ENCODE data around the gene PSORS1C2.
A peak's percentile ranks its signal among the peaks of the same experiment; 100 is the strongest.

PSORS1C2 gene

DNA sequence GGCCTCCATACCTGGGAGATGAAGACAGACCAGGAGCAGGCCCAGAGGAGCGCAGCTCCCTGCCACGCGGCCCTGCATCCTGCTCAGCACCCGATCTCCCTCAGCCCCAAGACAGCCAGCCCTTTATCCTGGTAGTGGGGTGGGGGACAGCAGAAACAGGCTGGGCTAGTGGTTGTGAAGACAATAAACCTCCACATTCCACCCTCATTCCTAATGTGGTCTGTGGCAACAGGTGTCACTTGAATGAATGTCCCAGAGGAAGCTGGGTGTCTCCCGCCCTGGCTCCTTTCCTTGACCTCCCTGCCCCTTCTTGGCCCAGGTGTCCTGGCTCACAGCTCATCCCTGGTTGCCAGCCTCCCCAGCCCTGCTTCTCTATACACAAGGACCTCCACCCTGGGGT is 26.4 kb downstream of the PSORS1C2 start, which contains the start of gene C6orf15:
Gene C6orf15 (minus strand): TSS at position 98 of the 400 bp plus-strand sequence. CDS start 20 bp downstream, at position 78.
- no peak for DNase-seq

DNA sequence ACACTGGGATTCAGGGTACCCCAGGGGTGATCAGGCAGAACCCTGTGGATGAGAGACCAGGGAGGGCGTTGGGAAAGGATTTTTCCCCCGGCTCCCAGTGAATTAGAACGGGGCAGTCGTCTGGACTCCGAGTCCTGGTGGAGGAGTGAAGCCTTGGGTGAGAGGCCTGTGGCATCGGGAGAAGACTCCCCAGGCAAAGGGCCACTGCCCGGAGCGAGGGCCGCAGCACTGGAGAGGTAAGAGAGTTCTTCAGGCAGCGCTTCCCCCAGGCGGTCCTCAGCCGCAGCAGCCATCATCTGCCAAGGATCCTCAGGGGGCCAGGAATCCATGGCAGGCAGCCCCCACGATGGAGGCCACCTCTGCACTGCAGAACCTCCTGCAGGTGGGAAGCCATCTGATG is 27.2 kb downstream of the PSORS1C2 start:
- DNase-seq = no peak

DNA sequence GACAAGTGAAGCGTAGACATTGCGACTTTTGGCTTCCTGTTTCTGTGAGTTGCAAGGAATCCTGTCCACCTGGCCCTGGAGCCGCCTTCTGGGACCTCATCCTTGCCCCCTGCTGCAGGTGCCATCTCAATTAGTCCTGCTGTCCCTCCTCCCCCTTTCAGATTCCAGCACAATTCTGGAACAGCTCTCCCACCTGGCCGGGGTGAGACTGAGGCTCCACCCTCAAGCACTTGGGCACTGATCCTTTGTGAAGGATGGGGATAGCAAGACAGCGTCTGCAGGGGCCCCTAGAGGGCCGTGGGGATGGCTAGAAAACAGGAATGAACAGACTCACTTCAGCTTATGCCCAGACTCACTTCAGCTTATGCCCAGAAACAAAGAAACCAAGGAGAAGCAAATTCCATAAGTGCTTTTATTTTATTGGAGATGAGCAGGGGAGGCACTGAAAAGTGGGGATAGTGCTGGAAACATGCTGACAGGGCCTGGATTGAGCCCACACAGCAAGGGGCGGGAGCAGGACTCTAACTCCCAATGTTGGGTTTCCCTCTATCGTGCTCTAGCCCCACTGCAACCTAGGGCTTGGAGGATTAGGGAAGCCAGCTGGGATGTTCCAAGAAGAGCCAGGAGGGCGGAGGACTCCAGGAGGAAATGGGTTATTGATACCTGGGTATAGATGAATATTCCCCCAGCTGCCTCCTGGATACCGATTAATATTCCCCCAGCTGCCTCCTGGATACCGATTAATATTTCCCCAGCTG is 27.9 kb downstream of the PSORS1C2 start:
- no peak for DNase-seq

DNA sequence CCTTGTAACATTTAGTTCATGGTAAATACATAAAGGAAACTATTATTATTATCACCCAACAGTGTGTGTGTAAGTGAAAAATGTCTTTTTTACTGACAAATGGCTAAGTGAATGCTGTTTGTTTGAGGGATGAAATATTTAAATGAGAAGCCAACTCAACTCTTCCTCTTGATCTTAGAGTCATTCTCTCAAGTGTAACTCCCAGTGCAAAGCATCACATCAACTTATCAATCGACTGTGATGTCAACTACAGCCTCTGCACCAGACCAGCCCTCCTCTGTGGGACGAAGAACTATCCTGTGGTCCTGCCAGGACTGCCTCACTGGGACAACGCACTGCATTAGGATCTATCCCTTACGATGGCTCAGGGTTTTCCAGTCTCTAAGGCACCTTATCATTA is 31.8 kb downstream of the PSORS1C2 start:
- no peak for DNase-seq

DNA sequence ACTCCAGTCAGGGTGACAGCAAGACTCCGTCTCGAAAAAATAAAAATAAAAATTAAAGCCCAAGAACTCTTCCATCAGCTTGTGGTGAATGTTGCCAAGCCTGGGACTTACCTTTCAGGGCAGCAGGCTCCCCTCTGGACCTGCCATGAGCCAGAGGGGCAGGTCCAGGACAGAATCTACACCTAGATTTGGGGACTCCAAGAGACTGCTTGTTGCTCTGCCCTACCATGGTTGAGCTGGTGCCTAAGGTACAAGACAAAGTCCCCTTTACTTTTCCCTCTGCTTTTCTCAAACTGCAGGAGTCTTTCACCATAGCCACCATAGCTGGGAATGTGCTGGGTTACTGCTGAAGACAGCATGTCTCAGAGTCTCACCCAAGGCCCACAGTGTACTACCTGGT is 35.7 kb downstream of the PSORS1C2 start:
- DNase-seq = no peak

DNA sequence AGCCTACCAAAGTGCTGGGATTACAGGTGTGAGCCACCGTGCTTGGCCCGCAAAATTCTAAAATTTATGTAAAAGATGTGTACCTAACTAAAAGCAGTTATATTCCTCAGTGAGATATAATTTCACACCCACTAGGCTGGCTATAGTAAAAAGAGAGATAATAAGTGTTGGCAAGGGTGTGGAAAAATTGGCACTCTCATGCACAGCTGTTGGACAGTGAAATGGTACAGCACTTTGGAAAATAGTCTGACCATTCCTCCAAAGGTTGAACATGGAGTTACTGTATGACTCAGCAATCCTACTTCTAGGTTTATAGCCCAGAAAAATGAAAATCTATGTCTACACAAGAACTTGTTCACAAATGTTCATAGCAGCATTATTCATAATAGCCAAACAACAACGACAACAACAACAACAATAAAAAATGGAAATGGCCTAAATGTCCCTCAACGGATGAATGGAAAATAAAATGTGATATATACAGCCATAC is 40.4 kb downstream of the PSORS1C2 start:
- DNase-seq = no peak

DNA sequence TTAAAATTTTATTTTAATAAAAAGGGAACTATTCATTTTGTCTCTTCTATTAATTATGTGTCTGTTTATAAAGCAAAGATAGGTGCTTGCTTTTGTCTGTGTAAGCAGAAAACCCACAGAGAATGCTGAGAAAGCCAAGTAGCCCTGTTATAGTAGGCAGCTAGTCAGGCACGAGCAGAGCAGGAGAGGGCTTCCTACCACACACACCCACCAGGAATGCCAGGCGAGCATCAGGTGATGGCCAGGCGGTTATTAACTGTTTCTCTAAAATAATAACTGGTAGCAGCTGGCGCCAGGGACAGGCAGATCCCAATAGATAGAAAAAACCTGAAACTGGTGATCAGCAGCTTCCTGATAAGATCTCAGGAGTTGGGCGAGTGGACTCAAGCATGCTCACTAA is 42.2 kb downstream of the PSORS1C2 start:
- no peak for DNase-seq

DNA sequence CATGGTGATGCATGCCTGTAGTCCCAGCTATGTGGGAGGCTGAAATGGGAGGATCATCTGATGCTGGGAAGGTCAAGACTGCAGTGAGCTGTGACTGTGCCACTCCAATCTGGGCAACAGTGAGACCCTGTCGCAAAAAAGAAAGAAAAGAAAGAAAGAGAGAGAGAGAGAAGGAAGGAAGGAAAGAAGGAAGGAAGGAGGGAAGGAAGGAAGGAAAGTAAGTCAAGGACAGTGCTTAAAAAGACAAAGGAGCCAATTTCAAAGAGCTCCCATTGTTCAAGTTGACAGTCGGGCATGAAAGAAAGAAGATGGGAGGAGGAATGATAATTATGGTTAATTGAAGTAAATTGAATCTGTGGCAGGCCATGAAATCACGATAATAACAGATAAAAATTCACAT is 42.7 kb downstream of the PSORS1C2 start:
- no peak for DNase-seq

DNA sequence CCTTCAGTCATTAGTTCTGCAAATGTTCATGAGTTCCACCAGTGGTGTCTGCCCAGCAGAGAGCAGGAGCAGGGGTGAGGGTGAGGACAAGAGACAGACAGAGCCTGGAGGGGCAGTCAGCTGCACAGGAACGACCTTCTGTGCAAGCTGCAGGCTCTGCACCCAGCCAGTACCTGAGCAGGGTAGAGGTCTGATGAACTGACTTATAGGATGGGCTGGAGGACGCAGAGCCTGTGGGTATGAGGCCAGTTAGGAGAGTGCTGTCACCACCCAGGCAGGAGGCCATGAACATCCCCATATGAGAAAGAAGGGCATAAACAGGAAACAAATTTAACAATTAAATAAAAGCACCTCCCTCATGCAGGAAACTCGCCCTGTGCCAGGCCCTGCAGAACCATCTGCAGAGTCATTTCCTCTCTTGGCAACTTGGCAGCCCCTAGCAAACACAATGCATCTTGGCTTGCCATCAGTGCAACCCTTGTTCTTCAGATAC is 44.4 kb downstream of the PSORS1C2 start:
- peak; percentile 44 to 50 for DNase-seq

DNA sequence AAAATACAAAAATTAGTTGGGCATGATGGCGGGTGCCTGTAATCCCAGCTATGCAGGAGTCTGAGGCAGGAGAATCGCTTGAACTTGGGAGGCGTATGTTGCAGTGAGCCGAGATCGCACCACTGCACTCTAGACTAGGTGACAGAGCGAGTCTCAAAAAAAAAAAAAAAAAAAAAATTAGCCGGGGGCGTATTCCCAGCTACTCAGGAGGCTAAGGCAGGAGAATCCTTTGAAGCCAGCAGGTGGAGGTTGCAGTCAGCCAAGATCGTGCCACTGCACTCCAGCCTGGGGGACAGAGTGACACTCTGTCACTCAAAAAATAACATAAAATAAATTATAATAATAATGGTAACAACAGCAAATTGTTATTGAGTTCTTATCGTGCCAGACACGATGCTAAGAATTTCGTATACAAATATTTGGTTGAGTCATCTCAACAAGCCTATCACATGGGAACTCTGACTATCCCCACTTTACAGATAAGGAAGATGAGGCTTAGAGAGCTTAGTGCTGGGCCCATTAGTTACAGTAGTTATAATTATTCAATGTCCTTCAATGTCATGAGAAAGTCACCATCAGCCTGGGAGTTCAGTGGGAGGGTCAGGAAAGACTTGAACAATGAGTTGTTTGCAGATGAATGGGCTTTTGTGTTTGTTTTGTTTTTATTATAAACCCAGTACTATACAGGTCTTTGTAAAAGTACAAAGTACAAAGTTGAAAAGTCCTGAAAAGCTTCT is 45.9 kb downstream of the PSORS1C2 start:
- DNase-seq = no peak

DNA sequence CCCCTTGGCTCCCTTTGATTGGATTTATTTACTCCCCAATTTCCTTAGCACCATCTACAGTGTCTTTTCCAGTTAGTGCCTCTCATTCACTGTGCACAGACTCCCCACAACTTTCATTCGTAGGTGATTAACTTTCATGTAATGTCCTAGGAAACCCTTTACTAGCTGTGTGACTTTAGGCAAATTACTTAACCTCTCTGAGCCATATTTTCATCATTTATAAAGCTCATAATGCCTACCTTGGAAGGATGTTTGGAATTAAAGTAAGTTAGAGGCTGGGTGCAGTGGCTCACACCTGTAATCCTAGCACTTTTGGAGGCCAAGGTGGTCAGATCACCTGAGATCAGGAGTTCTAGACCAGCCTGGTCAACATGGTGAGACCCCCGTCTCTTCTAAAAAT is 46.6 kb downstream of the PSORS1C2 start:
- DNase-seq = no peak

DNA sequence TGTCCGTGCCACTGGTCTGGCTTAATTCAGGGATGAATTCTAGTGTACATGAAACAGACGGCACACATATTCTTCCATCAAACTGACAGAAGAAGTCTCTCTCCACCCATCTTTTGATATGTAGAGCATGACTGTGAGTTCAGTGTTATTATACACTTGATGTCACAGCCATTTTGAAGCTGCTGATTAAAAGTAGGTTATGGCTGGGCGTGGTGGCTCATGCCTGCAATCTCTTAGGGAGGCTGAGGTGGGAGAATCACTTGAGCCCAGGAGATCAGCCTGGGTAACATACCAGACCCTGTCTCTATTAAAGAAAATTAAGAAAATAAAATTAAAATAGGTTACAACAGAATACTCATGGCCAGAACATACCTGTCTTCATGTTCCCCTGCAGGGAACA is 47.2 kb downstream of the PSORS1C2 start:
- DNase-seq = no peak

DNA sequence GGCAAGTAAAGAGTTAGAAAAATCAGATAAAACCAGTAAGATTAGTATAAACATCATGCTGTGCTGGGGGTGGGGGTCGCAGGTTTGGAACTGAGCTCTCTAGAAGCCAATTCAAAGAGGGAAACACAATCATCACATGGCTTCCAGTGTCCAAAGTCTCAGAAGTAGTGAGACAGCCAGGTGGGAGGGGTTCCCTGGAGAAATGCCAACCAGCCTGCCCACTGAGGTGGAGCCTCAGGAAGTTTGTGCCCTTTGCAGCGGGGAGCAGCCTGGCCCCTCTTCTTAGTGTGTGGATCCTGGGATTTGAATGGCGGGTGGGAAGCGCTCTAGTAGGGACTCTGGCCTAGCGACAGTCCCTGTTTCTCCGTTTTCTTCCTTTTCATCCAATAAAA is 47.9 kb downstream of the PSORS1C2 start:
- DNase-seq = no peak

DNA sequence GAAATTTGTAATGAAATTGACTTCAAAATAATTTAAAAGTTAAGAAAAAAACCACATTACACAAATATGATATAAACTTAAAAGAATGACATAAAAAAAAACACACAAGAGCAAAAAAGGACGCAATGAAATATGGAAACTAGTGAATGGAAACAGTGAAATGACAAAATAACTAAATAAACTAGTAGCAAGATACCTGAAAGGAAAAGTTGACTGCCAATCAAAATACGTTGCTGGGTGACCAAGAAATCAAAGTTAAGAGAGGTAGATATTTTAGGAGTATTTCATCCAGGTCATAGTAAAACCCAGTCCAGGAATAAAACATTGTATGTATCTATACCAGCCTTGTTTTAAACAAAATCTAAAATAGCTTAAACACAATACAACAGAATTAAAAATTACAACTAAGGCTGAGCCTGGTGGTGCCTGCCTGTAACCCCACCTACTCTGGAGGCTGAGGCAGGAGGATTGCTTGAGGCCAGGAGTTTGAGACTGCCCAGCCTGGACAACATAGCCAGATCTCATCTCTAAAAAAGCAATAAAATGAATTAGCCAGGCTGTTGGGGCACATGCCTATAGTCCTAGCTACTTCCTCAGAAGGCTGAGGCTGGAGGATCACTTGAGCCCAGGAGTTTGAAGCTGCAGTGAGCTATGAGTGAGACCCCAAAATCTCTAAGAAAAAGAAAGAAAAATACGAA is 48.4 kb downstream of the PSORS1C2 start:
- DNase-seq = no peak

Data from AML-193 (cell line).